DMS 273 treated with DMSO at 0.1 percent for 48 hours (cell line): ENCODE data around the gene SLC25A21.

Experiments used
- DNase-seq: peaks from one replicate; lab custom pipeline; 2025; lab: John Stamatoyannopoulos, UW

Gene SLC25A21

GRCh38 chr14:37143475-37143874 lies 28.9 kb downstream of the SLC25A21 start:
- DNase-seq, result no peak

DNA sequence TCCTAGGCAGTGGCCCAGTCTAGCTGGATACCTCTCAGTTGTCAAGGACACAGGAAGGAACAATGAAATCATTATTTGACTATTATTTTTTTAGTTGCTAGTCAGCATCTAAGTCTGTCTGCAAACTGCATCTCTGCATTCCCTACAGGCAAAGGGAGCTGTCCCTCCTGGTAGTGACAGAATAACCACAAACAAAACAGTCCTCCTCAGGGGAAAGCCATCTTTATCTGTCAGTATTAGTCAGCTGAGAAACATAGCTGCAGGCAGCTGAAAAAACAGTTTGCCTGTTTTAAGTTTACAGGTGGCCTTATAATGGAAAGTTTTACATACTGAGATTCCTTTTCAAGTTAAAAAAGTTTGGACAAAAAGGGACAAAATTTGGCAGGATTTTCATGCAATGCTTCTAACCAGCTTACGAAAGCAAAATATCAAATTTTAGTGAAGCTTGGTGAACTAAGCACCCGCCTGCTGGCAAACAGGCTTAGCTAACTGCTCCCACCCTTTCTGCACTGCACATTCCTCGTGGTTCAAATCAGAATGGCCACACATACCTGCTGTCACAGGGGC lies 29.5 kb downstream of the SLC25A21 start:
- DNase-seq, result no peak

GRCh38 chr14:37140176-37140575 lies 32.2 kb downstream of the SLC25A21 start:
- no peak for DNase-seq

GRCh38 chr14:37139710-37140109 lies 32.7 kb downstream of the SLC25A21 start:
- DNase-seq, result no peak

- DNase-seq, result no peak
These were observed 33.5 kb downstream of the SLC25A21 start for GRCh38 chr14:37138898-37139297.

DNA sequence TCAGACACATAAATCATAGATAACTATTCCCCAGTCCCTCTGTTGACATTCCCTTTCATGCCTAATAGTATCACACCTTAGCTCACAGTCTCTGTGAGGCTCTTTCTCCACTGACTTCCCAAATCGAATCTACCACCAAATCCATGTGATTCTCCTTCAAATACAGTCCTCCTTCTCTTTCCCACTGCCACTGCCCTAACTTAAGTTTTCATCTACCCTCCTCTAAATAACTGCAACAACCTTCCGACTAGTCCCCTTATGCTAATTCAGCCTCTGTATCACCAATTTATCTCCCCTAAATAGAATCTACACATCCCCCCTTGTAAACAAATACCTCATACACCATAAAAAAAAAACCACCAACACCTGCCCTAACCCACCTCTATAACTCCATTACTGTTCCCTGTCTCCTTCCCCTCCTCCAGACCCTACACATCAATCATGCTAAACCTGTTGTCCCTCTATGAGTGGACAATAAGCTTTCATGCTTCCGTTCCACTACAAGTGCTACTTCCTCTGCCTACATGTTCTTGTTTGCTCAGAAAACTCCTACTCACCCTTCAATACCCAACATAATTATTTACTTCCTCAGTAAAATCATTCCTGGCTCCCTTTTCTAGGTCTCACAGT lies 39.0 kb downstream of the SLC25A21 start:
- DNase-seq, result no peak

DNA sequence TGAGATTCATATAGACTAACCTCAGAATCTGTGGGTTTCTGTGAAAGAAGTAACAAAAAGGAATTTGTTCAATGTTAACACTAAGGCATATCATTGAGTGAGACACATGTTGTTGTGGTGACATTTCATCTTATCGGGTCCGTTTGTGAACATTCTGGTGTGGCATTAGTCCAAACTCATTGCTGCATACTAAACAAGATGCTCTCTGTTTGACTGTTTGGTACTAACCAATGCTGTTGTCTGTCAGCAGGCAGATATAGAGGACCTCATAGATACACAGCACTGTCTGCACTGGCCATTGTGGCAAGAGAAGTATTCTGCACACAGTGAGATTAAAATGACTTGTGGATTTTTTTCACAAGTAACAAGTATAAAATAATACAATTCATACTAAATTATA lies 41.2 kb downstream of the SLC25A21 start:
- DNase-seq, result no peak

GRCh38 chr14:37129047-37129446 lies 43.4 kb downstream of the SLC25A21 start:
- no peak for DNase-seq

- no peak for DNase-seq
These were observed 47.8 kb downstream of the SLC25A21 start for GRCh38 chr14:37124614-37125013.

DNA sequence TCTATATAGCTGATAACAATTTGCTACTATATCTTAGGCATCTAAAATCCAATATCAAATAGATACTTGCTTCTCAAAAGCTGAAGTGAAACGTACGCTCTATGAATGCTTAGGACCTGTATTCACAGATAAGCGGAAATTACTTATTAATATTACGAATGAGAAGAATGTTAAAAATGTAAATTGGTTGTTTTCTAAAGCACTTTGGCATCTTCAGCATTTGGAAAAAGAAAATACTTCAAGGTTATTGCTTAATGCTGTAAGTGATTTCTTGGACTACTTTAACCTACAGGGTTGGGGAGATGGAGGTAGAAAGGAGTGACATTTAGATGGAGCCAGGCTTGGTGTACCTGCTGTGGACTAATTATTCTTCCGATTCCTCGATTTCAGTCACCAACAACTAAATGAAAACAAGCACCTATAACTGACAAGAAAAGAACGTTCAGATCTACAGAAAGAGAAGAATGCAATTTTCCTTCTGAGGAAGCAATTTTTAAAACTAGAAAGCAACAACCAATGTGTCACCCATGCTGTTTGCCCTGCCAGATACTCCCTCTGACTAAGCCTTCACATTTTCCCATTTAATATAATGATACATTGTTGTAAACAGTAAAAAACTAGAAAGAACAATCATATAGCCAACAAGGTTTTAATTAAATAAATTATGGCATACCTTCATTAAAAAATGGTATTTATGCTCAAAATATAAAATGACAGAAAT lies 49.3 kb downstream of the SLC25A21 start:
- DNase-seq, result no peak

DNA sequence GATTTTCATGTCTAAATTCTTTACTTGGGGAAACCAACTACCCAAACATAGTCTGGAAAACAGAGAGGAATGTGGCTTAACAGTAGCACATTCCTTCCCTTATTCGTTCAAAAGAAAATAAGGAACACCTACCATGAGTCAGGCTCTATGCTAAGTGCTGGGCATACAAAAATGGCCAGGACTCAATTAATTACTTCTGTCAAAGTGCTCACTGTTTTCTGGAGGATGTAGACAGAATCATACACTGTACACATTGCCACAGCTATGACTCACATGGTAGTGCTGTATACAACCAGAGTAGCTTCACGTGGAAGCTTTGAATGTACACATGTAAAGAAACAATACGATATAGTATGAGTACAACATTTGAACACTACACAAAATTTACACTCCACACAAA lies 50.1 kb downstream of the SLC25A21 start:
- no peak for DNase-seq

DNA sequence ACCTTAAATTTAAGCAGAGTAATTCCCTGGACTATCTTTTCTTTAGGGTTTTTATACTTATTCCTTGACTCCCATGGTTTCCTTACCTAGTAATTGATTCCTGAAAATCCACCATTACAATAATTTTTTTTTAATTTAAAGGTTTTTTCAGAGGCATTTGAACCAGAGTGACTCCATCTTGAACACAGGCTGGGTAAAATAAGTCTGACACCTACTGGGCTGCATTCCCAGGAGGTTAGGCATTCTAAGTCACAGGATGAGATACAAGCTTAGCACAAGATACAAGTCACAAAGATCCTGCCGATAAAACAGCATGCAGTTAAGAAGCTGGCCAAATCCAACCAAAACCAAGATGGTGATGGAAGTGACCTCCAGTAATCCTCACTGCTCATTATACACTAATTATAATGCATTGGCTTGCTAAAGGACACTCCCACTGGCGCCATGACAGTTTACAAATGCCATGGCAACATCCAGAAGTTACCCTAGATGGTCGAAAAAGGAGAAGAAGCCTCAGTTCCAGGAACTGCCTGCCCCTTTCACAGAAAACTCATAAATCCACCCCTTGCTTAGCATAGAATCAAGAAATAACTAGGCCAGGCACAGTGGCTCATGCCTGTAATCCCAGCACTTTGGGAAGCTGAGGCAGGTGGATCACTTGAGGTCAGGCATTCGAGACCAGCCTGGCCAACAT lies 53.6 kb downstream of the SLC25A21 start:
- DNase-seq, result no peak

DNA sequence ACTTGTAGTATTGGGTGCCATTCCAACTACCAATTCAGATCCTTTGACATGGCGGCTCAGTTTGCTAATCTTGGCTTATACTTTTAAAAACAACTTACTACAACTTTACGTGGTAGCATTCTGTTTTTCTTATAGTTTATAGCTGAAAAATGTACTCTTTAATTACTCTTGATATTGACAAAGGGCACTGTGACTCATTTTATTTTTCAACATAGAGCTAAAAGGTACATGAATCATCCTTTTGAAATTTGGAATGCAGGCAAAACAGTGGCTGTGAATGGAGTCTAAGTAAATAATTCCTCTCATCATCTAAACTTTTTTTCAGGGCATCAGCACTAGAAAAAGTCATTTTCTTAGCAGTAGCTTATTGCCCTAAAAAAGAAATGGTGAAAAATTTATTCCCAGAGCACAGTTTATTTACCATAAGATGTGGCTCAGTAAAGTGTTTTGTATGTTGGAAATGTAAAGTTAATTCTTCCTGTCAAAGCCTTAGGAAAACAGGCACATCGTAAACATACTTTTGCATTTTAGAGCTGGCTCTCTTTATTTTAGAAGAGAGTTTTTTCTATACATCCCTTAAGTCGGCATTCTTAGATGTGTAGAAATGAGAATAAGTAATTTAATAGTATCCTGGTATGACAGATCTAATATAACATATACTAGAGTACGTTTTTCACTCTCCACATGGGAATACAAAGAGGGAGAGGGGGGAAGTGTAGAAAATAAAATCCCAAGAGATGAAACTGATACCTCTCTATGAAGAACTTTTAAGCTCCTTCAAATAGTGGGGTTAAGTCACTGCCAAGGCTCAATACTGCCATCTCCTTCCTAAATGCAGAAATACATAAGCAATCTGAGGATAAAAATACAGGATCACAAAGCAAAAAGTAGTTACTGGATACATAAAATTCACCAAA lies 55.2 kb downstream of the SLC25A21 start:
- peak; percentile 34 for DNase-seq

DNA sequence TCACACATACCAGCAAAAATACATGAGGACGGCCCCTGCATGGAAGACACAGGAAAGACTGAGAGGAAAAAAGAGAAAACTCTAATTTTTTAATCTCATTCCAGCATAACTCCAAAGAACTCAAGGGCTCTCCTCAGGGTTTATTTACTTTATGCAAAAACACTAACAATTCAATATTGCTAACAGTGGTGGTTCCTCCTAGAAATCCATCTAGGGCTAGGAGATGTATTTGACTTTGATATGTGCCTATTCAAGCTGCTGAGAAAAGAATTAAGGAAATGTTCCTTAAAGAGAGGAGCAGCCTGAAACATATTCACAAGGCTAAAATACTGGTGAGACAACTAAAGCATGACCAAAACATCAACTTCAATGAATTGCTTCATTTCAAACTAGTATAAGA lies 57.0 kb downstream of the SLC25A21 start:
- DNase-seq, result no peak

GRCh38 chr14:37114559-37114958 lies 57.8 kb downstream of the SLC25A21 start:
- no peak for DNase-seq

- no peak for DNase-seq
These were observed 58.4 kb downstream of the SLC25A21 start for GRCh38 chr14:37114002-37114401.

- DNase-seq, result no peak
These were observed 74.3 kb downstream of the SLC25A21 start for GRCh38 chr14:37098132-37098531.

DNA sequence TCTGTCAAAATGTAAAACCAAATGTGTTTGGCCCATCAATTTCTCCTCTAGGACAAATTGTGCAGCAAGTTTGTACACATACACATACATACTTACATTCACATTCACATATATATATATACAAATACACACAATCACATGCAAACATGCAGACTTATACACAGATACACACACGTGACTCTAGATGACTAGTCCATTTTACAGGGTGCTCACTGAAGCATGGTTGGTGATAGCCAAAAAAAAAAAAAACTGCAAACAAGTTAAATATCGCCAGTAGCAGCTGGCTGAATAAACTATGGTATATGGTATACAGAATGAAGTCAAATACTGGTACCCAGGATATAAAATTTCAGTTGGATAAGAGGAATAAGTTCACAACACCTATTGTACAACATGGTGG lies 77.9 kb downstream of the SLC25A21 start:
- no peak for DNase-seq

DNA sequence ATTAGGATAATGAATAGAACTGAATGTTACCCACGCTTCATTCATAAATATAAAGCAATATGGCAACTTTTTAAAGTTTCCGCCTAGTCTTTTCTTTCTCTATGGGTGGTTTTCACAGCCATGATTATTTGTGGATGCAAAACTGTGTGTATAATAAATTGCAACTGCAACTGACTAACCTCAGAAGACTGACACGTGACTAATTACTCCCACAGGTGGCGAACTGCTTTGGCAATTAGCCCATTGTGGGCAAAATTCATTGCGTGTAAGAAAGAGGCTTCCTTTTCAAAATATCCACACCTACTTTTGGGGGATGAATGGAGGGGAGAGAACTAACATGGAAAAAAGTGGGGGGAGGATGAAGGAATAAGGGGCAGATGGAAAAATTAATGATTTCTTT lies 79.0 kb downstream of the SLC25A21 start:
- DNase-seq, result no peak

DNA sequence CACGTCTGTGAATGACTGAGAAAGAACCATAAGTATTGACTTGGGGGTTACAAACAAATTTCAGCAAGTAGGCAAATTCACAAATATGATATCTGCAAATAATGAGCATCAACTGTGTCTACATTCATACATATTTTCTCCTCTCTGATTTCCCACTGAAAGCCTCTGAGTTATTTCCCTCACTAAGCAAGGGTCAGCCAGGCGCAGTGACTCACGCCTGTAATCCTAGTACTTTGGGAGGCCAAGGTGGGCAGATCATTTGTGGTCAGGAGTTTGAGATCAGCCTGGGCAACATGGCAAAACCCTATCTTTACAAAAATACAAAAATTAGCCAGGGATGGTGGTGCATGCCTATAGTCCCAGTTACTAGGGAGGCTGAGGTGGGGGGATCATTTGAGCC lies 80.8 kb downstream of the SLC25A21 start:
- DNase-seq, result no peak

GRCh38 chr14:37090026-37090425 lies 82.4 kb downstream of the SLC25A21 start:
- DNase-seq, result no peak

DNA sequence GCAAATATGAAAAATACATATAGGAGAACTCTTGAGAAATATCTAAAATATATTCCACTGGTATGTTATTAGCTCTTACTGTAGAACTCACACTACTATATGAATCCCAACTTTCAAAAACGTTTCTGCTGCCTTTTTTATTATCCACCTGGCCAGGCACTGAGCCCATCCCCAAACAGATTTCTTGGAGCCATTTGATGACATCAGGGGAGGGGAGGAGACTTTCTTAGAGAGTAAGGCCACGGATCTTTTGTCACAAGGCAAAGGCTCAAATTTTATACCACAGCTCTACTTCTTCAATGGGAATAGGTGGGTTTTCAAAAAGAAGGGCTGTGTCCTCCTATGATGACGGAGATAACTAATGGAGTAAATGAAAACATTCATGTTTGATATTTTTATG lies 83.0 kb downstream of the SLC25A21 start:
- no peak for DNase-seq
